ENCODE measurements around the gene PNPLA7. TPM values are rescaled to one million over a fixed set of nuclear protein-coding genes. Genes with fewer than 3 reads are reported as not detected.

The PNPLA7 gene
- total and polyA plus RNA-seq, 2 of the 13 experiments (the other 11 are each of a cell fraction or from before 2014, with no cell fraction given): 0.42 to 1.5 TPM

- TF ChIP-seq MED1 (CRISPR knock-in tag; IDR thresholded peaks at IDR 0.05): peak; percentile 95
- TF ChIP-seq TEAD2 (CRISPR knock-in tag; IDR thresholded peaks at IDR 0.05): no peak
- TF ChIP-seq ZNF747 (CRISPR knock-in tag; IDR thresholded peaks at IDR 0.05; ENCODE audit: borderline replicate concordance): no peak
- TF ChIP-seq MTF2 (CRISPR knock-in tag; IDR thresholded peaks at IDR 0.05; ENCODE audit: borderline replicate concordance): no peak
- 0 out of 2 replicates have a peak, but pooled peaks have one; percentile 17 for TF ChIP-seq ATF6 (CRISPR knock-in tag; conservative IDR thresholded peaks at IDR 0.05)
- TF ChIP-seq ISX (CRISPR knock-in tag; conservative IDR thresholded peaks at IDR 0.05): no peak
- peak; percentile 79 for TF ChIP-seq SP4 (CRISPR knock-in tag; IDR thresholded peaks at IDR 0.05)
- TF ChIP-seq ZFP36L2 (CRISPR knock-in tag; IDR thresholded peaks at IDR 0.05): no peak
- no peak for TF ChIP-seq ZNF407 (CRISPR knock-in tag; IDR thresholded peaks at IDR 0.05; ENCODE audit: not compliant biosample characterization)
- TF ChIP-seq ZNF3 (CRISPR knock-in tag; IDR thresholded peaks at IDR 0.05): no peak
- peak; percentile 96 for TF ChIP-seq ZNF607 (CRISPR knock-in tag; IDR thresholded peaks at IDR 0.05; ENCODE audit: borderline replicate concordance)
- 0 out of 2 replicates have a peak, but pooled peaks have one; percentile 31 for TF ChIP-seq SIX1 (CRISPR knock-in tag; IDR thresholded peaks at IDR 0.05; ENCODE audit: borderline replicate concordance)
- no peak; the same call in 1 of the 2 replicates for TF ChIP-seq NCOR1 (IDR thresholded peaks at IDR 0.05; ENCODE audit: borderline replicate concordance, low read length)
- peak; percentile 77; the same call in 1 of the 2 replicates for TF ChIP-seq ZNF773 (CRISPR knock-in tag; IDR thresholded peaks at IDR 0.05; ENCODE audit: borderline replicate concordance)
- TF ChIP-seq ATRX (CRISPR knock-in tag; IDR thresholded peaks at IDR 0.05; ENCODE audit: borderline replicate concordance): 0 out of 2 replicates have a peak, but pooled peaks have one; percentile 32
- no peak for TF ChIP-seq BATF2 (CRISPR knock-in tag; IDR thresholded peaks at IDR 0.05)
- TF ChIP-seq ZBTB2 (CRISPR knock-in tag; IDR thresholded peaks at IDR 0.05; ENCODE audit: low read depth): 0 out of 2 replicates have a peak, but pooled peaks have one; percentile 51
Observed at GRCh38 chr9:137454597-137455358, 95.4 kb downstream of the PNPLA7 start (continued).

Measured in HepG2 (cell line).